Measurements from ENCODE around the gene ZNF48.

ZNF48 gene

DNA sequence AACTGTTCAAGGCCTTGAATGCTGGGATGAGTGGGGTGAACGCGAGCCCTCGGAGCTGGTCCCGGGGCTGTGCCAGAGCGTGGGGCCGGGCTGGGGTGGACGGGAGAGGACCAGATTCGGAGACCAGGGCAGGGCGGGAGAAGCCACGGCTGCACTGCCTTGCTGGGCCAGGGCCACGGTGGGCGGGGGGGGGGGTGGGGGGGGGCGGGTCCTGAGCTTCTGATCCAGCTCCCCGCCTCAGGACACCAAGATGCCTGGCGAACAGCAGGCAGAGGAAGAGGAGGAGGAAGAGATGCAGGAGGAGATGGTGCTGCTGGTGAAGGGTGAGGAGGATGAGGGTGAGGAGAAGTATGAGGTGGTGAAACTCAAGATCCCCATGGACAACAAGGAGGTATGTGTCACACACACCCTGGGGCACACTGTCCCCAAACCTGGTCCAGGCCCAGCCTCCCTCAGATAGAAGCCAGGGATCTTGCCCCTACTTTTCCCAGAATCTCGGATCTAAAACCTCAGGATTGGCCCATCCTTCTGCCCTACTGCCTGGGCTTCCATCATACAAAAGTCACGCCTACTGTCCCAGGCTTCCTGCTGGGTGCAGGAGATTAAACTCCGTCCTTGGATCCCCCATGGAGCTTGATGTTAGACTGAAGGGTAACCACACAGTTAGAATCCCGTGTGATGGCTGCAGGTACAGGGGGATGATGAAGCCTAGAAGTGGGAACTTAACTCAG lies 12.7 kb downstream of the ZNF48 start:
- DNase-seq (ENCODE audit: low spot score) = no peak

DNA sequence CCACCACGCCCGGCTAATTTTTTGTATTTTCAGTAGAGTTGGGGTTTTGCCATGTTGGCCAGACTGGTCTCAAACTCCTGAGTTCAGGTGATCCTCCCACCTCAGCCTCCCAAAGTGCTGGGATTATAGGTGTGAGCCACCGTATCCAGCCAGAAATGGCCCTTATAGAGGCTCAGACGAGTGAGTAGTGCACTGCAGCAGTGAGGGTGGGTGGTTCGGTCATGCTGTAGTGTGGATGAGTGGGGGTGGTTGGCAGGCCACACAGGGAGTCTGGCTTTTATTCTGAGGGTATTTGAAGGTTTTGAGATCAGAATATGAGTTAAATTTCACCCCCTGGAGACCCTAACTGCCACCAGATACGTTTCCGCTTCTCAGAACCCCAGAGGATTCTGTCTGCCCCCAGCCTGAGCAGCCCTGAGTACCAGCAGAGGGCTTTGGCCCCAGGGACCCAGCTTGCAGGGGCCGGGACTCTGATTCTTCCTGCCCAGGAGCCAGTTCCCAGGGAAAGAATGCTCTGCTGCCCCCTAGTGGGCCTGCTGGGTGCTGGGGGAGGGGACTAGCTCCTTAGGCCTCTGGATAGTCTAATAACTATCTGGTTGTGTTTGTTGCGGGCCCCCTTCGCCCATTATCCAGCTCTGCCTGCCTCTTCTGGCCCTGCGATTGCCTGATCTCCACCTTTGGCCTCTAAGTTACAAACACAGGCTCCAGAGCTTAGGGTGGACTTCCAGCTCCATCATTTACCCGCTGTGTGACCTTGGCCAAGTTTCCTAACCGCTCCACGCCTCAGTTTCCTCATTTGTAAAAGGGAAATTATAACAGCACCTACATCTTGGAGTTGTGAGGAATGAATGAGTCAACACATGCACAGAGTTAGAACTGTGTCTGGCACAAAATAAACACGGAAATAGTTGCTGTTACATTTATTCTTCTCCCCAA lies 14.2 kb downstream of the ZNF48 start:
- peak; percentile 84 for DNase-seq (ENCODE audit: low spot score)

DNA sequence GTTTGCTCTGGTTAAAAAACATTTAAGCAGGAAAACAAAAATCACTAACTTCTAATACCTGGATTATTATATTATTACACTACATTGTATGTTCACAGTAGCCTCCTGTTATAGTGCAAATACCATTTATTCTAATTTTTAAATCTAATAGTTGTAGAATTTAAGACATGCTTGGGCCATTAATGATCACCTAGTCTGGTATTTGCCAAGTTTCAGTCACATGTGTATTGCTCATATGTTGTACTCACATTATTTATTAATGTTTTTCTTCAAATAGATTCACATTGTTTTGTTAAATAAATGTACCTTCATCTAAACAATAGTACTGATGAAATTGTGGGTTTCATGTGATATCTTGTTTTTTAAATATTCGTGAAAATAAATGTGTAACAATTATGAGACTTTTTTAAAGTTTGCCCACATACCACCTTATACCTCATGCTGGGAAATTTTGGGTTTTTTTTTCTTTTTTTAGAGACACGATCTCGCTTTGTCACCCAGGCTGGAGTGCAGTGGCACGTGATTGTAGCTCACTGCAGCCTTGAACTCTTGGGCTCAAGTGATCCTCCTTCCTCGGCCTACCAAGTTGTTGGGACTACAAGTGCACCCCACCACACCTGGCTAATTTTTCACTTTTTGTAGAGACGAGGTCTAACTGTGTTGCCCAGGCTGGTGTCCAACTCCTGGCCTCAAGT lies 18.0 kb downstream of the ZNF48 start:
- DNase-seq (ENCODE audit: low spot score) = no peak

DNA sequence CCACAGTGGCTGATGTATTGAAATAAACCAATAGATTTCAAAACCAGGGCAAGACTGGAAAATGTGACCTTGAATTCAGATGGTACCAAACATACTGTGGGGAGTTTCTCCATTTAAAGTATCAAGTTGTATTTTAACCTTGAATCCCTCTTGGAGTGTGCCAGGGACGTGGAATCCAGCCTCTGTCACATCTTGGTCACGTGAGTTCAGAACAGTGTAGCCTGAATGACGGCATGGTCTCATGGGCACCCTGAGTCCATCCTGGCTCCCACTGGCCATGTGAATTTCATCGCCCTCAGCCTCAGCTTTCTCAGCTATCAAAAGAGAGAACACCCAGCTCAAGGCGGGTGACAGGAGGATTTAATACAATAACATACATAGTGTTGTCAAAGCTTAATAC lies 18.9 kb downstream of the ZNF48 start:
- no peak for DNase-seq (ENCODE audit: low spot score)

DNA sequence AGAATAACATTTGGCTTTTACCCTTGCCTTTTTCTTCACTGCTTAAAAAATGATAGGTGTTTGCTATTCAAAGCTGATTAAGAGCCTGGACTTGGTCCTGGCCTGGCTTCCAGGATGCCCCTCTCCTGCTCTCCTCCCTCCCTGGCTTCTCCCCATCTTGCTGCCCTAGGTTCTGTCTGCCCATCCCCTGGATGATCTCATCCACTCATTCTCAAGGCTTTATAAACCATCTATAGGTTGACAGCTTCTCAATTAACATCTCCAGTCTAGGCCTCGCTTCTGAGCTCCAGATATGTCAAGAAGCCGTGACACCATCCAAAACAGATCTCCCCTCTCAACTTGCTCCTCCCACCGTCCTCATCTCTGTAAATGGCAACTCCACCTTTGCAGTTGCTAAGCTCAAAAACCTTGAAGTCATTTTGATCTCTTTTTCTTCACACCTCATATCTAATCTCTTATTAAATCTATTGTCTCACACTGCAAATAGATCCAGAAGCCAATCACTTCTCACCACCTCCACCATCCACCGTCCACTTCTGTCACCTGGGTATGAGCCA lies 20.9 kb downstream of the ZNF48 start:
- no peak for DNase-seq (ENCODE audit: low spot score)

DNA sequence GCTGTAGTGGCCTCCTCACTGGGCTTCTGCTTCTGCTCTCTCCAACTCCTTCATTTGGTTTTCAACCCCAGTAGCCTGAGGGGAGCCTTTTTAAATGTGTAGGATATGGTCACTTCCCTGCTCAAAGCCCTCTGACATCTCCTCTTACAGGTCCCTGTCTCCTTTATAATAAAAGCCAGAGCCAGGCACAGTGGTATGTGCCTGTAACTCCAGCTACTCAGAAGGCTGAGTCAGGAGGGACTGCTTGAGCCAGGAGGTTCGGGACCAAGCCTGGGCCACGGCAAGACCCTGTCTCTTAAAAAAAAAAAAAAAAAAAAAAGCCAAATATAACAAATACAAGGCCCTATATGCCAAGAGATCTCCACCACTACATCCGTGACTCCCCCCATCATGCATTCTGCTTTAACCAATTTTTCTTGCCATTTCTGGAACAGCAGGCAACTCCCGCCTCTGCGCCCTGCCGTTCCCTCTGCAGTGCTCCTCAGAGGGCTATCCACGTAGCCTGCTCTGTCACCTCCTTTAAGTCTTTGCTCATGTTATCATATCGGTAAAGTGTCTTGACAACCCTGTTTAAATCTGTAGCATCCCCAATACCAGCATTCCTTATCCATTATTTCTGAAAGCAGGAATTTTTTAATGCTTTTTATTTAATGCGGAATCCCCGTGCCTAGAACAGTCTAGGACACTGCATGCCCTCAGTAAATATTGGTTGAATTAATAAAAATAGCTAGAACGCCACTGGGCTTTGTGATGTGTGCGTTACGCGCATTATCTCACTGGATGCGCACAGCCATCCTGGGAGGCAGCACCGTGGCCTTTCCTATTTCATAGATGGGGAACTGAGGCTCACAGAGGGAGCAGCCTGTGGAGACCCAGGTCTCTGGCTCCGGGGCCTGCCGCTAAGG lies 21.7 kb downstream of the ZNF48 start:
- no peak for DNase-seq (ENCODE audit: low spot score)

DNA sequence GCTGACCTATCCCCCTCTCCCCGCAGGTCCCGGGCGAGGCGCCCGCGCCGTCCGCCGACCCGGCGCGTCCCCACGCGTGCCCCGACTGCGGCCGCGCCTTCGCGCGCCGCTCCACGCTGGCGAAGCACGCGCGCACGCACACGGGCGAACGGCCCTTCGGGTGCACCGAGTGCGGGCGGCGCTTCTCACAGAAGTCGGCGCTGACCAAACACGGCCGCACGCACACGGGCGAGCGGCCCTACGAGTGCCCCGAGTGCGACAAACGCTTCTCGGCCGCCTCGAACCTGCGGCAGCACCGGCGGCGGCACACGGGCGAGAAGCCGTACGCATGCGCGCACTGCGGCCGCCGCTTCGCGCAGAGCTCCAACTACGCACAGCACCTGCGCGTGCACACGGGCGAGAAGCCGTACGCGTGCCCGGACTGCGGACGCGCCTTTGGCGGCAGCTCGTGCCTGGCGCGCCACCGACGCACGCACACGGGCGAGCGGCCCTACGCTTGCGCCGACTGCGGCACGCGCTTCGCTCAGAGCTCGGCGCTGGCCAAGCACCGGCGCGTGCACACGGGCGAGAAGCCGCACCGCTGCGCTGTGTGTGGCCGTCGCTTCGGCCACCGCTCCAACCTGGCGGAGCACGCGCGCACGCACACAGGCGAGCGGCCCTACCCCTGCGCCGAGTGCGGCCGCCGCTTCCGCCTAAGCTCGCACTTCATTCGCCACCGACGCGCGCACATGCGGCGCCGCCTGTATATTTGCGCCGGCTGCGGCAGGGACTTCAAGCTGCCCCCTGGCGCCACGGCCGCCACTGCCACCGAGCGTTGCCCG lies 22.5 kb downstream of the ZNF48 start:
- peak; percentile 84 for DNase-seq (ENCODE audit: low spot score)

DNA sequence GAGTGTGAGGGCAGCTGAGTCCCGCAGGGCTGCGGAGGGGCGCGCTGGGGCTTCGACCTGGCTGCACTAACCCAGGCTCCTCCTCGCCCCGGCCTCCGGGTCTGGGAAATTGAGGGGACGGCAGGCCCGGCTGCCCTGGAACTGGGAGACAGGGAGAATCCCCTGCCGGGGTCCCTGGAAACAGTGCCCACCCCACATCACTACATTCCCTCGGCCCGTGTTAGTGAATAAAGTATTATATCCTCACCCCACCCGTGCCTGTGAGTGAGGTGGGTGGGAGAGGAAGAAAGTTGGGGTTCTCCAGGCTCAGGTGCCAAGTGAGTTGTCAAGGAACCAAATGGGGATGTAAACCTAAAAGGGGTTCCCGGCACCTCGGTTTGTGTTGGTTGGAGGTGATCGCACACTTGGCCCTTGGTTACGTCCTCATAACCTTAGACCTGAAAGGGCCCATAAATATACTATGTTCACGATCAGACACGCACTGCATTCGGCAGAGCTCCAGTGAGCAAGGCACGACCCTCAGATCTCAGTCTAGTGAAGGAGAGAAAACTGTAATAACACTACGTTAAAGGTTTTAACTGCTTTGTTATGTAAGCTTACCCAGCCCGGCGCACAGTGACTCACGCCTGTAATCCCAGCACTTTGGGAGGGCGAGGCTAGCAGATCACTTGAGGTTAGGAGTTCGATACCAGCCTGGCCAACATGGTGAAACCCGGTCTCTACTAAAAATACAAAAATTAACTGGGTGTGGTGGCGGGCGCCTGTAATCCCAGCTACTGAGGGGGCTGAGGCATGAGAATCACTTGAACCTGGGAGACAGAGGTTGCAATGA lies 23.3 kb downstream of the ZNF48 start:
- no peak for DNase-seq (ENCODE audit: low spot score)

DNA sequence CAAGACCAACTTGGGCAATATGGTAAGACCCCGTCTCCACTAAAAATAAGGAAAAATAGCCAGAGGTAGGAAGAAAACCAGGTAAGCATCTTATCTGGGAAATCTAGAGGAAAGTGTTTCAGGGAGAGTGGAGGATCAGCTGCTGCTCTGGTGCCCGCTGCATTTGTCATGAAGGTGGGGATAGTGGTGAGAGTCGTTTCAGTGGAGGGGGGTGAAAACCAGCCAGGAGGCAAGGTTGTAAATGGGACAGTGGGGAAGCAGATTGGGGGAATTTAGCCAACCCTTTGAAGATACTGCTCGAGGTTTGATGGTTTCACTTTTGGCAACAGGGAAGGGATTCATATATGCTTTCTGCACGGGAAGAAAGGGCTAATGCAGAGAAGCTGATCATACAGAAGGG lies 25.8 kb downstream of the ZNF48 start:
- no peak for DNase-seq (ENCODE audit: low spot score)

DNA sequence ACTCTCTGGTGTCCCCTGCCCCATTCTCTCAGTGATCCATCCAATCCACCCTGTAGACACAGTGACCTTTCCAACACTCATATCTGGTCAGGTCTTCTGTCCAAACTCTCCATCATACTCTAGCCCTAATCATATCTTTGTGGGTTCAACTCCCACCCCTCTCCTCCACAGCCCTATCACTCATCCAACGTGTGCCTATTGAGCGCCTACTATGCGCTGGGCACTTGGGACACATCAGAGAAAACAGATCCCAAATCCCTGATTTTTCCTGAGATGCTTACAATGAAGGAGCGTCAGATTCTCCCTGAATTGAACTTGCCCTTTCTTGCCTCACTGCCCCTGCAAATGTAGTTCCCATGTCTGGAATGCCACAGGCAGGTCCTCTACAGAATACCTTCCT lies 32.8 kb downstream of the ZNF48 start:
- no peak for DNase-seq (ENCODE audit: low spot score)

DNA sequence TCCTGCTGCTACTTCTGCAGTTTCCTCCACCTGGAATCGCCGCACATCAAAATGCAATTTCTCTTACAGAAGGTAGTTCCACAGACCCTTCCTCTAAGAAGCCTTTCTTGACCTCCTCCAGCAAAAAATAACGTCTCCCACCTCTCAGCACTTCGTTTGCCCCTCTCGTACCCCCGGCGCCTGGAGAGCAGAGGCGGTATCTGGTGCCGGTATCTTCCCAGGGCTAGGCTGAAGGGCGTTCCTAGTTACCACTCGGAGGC lies 34.1 kb downstream of the ZNF48 start:
- no peak for DNase-seq (ENCODE audit: low spot score)

DNA sequence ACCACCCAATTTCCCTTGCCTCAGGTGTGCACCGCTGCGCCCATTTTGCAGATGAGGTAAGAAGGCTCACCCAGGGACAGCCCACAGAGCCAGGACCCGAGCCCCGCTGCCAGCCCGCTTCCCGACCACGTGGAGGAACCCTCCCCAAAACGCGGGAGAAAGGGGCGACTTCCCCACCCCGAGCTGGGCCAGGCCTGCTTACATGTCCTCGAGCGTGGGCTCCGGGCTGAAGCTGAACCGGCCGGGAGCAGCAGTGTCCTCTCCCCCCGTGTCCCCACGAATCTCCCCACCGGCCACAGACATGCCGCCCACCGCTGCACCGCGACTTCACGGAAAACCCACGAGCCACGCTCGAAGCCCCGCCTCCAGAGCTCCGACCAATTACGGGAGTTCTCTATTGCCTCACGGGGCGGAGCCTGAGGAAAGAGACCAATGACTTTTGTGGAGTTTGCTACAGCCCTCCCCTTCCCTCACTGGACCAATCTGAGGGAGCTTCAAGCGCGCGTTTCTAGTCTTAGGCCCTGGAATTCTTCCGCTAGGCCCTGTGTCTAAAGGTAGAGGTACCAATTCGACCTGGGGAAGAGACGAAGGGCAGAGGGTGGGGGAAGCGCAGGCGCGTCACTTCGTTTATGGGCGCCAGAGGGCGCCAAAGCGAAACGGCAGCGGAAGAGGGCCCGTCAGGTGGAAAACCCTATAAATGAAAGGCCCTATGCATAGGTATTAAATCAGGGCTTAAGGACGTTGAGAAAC lies 34.6 kb downstream of the ZNF48 start, which contains the start of gene DCTPP1:
DCTPP1 (minus strand) TSS at position 353 of the 750 bp plus-strand sequence; CDS start at position 303, 50 bp downstream.
- peak; percentile 91 for DNase-seq (ENCODE audit: low spot score)

DNA sequence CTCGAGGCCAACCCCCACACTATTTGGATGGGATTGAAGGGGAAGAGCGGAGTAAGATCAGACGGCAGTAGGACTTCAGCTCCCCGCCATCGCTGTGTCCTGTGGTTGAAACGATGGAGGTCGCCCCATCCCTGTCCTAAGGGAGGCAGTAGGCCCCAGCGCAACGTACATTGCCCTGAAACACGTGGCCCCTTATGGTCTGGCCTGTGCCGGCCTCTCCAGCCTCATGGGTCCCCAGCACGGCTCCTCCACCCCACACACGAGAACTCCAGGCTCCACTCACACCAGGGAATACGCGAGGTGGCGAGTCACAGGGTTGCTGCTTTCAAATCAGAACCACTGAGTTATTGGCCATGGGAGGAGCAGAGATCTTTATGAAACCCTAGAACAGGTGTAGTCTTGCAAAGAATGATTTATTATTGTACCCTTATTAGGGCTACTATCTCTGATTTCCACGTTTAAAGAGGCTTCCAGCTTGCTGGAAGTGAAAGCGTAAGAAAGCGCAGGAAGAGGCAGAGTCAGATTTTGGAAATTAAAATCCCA lies 35.3 kb downstream of the ZNF48 start:
- DNase-seq (ENCODE audit: low spot score) = no peak

DNA sequence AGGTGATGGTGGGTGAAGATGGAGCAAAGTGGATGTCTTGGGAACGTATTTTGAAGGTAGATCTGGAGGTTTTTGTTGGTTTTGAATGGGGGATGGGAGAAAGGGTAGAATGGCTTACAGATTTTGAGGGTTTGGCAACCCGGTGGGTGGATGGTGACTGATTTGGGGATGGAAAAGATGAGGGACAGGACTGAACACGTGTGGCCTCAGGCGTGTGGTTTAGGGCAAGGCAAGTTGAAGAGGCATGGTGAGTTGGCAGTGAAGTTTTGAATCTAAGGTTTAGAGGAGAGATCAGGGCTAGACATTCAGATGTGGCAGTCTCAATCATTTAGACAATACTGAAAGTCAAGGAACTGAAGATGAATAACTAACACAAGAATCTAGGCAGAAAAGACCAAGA lies 39.6 kb downstream of the ZNF48 start:
- no peak for DNase-seq (ENCODE audit: low spot score)

DNA sequence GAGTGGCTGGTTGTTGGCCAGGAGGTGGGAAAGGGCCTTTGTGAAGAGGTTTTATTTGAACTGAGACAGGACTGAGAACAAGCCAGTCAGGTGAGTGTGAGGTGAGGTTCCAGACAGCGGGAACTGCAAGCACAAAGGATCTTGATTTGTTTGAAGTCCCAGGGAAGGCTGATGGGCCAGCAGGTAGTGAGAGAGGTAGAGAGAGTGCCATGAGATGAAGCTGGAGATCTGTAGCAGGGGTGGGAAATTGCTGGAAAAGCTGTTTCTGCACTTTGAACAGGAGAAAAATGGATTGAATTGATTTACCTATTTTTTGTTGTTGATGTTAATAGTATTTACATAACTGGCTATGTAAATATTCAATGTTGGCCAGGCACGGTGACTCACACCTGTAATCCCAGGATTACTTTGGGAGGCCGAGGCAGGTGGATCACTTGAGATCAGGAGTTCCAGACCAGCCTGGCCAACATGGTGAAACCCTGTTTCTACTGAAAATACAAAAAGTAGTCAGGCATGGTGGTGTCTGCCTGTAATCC lies 42.4 kb downstream of the ZNF48 start:
- no peak for DNase-seq (ENCODE audit: low spot score)

DNA sequence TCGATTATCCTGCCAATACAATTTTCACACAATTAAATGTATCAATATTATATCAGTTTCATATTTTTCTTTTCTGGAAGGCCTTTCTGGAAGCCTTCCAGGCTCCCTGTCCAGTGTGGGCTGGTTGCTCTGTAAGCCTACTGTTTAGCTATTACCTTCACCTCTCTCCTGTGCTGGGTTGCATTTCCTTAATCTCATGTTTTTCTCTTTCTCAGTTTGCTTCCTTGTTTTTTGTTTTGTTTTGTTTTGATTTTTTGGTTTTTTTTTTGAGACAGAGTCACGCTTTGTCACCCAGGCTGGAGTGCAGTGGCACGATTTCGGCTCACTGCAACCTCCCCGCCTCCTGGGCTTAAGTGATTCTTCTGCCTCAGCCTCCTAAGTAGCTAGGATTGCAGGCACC lies 43.6 kb downstream of the ZNF48 start:
- no peak for DNase-seq (ENCODE audit: low spot score)

DNA sequence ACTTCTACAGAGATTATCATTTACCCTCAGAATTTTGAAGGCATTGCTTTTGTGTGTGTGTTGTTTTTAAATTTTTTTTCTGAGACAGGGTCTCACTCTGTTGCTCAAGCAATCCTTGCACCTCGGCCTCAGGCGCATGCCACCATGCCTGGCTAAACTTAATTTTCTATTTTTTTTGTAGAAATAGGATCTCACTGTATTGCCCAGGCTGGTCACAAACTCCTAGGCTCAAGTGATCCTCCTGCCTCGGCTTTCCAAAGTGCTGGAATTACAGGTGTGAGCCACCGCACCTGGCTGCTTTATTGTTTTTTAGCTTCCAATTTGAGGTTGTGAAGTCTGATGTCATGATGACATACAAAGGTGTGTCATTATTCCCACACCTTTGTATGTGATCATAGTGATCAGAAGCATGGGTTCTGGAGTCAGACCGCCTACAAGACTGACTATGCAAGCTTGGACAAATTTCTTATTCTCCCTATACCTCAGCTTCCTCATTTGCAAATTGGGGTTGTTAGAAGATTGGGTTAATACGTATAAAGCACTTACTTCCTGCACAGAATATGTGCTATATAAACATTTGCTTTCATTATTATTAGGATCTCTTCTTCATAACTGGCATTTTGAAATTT lies 44.6 kb downstream of the ZNF48 start:
- DNase-seq (ENCODE audit: low spot score) = no peak

DNA sequence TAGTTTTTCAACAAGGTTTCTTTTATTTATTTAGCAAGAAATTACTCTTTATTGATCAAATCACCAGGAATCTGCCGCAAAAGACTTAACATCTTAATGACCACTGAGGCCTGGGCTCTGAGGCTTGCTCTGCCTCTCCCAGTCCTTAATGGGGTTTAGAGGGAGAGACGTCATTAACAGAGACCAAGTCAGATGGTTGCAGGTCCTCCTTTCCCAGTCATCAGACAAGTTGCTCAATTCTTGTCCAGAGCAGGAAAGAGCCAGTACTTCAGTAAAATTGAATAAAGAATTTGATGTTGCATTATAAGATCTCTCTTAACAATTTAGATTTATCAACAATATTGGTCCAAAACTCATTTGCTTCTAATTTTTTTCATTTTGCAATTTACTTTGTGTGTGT lies 48.4 kb downstream of the ZNF48 start:
- no peak for DNase-seq (ENCODE audit: low spot score)
